Tibial artery (tissue), 4 donors: Measurements from ENCODE around the gene PAFAH2.
"Not testable (repeated sequence)": the region's sequence is repeated elsewhere in the genome, so short reads cannot be mapped to it uniquely, and the experiment has no call there.

ENCODE experiments used
- DNase-seq, 2 donors: peaks; one replicate each; pipeline ENCODE4 v3.0.0-alpha.2; 2019
- H3K27ac ChIP-seq, 2 donors: fragments of 200-600 bp; sonication (generic) in 1 of 2; 1 replicate in 1 of 2; 2 replicates in 1 of 2; pipeline ENCODE4 v1.5.1; 2018 to 2019; ENCODE audit warnings: mild to moderate bottlenecking in 1 of 2
- H3K27me3 ChIP-seq, 2 donors: fragments of 200-600 bp; sonication (generic) in 1 of 2; one replicate each; pipeline versions ENCODE4 v1.5.1 to v1.6.0; 2016 to 2019
- H3K36me3 ChIP-seq, 3 donors: fragments of 200-600 bp; sonication (generic) in 2 of 3; one replicate each; pipeline ENCODE4 v1.5.1; 2016 to 2019; ENCODE audit warnings: mild to moderate bottlenecking in 2 of 3
- H3K4me1 ChIP-seq, 4 donors: fragments of 200-600 bp; sonication (generic) in 2 of 4; 1 replicate in 3 of 4; 2 replicates in 1 of 4; pipeline ENCODE4 v1.5.1; 2016 to 2019
- H3K4me3 ChIP-seq, 2 donors: fragments of 200-600 bp; sonication (generic) in 1 of 2; 1 replicate in 1 of 2; 2 replicates in 1 of 2; pipeline ENCODE4 v1.5.1; 2018 to 2019; ENCODE audit warnings: mild to moderate bottlenecking in 2 of 2
- H3K9me3 ChIP-seq, 3 donors: fragments of 200-600 bp; sonication (generic) in 1 of 3; one replicate each; pipeline ENCODE4 v1.5.1; 2016 to 2019
- CTCF ChIP-seq, 2 experiments: fragments of 200-600 bp in 1 of 2; fragments of 450-650 bp in 1 of 2; IDR thresholded peaks; one replicate each; pipeline ENCODE4 v1.5.1; 2017 to 2019; ENCODE audit warnings: antibody characterized with exemption in 2 of 2, mild to moderate bottlenecking in 1 of 2, moderate library complexity in 1 of 2
- intact Hi-C: fragments of 100-400 bp; cut with DNase I; formaldehyde crosslinking; loops from one replicate; pipeline ENCODE4 v1.15.0; 2023; ENCODE audit warnings: low total_unique reads

PAFAH2 gene

GRCh38 chr1:25948641-25949040 lies 49.2 kb downstream of the PAFAH2 start:
- H3K36me3 ChIP-seq: no peaks in the 10 kb centered on the region
- intact Hi-C loops: no loop called here

GRCh38 chr1:25947027-25947426 lies 50.8 kb downstream of the PAFAH2 start:
- Histone ChIP-seq H3K9me3 (peaks cover 0 to 7% (median 0%) of the 10 kb centered on the region in 3 donors), H3K4me1 (no peaks in the 10 kb centered on the region), H3K4me3 (no peak overlapping the region), H3K27me3 (peaks cover 0 to 6% of the 10 kb centered on the region in 2 donors), H3K36me3 (no peaks in the 10 kb centered on the region), H3K27ac (no peak overlapping the region)
- no peak for DNase-seq
- intact Hi-C loops: no loop called here
- TF ChIP-seq CTCF (IDR thresholded peaks at IDR 0.05): no peak

More at GRCh38 chr1:25948641-25949040, 49.2 kb downstream of the PAFAH2 start:
- H3K9me3 ChIP-seq: peaks cover 0 to 6% (median 0%) of the 10 kb centered on the region in 3 donors
- no peak for DNase-seq
- no peak overlapping the region for H3K27ac ChIP-seq
- no peak for TF ChIP-seq CTCF (IDR thresholded peaks at IDR 0.05)
- H3K4me3 ChIP-seq: no peak overlapping the region
- peaks cover 0 to 6% of the 10 kb centered on the region in 2 donors for H3K27me3 ChIP-seq
- no peaks in the 10 kb centered on the region for H3K4me1 ChIP-seq

GRCh38 chr1:25945761-25946160 lies 52.1 kb downstream of the PAFAH2 start:
- H3K27ac ChIP-seq: no peak overlapping the region
- no peak for TF ChIP-seq CTCF (IDR thresholded peaks at IDR 0.05)
- peaks cover 0 to 7% (median 0%) of the 10 kb centered on the region in 3 donors for H3K9me3 ChIP-seq
- H3K36me3 ChIP-seq: no peaks in the 10 kb centered on the region
- H3K4me1 ChIP-seq: no peaks in the 10 kb centered on the region
- no peak for DNase-seq
- H3K27me3 ChIP-seq: no peaks in the 10 kb centered on the region
- intact Hi-C loops: no loop called here
- H3K4me3 ChIP-seq: no peak overlapping the region

- no peaks in the 10 kb centered on the region for H3K27me3 ChIP-seq
- peaks cover 0 to 7% (median 0%) of the 10 kb centered on the region in 3 donors for H3K9me3 ChIP-seq
- H3K36me3 ChIP-seq: no peaks in the 10 kb centered on the region
- no peak for TF ChIP-seq CTCF (IDR thresholded peaks at IDR 0.05)
- DNase-seq: no peak
- intact Hi-C loops: no loop called here
- no peak overlapping the region for H3K27ac ChIP-seq
- H3K4me3 ChIP-seq: no peak overlapping the region
- H3K4me1 ChIP-seq: no peaks in the 10 kb centered on the region
Measured at GRCh38 chr1:25944986-25945385, 52.9 kb downstream of the PAFAH2 start.

GRCh38 chr1:25943511-25943910 lies 54.4 kb downstream of the PAFAH2 start:
- DNase-seq, H3K36me3 ChIP-seq, intact Hi-C loops, H3K9me3 ChIP-seq, H3K4me3 ChIP-seq, H3K27me3 ChIP-seq, H3K27ac ChIP-seq, H3K4me1 ChIP-seq: not testable (repeated sequence)

GRCh38 chr1:25936947-25937346 lies 60.9 kb downstream of the PAFAH2 start:
- no peak for TF ChIP-seq CTCF (IDR thresholded peaks at IDR 0.05)
- H3K36me3 ChIP-seq: no peaks in the 10 kb centered on the region
- H3K9me3 ChIP-seq: no peaks in the 10 kb centered on the region
- intact Hi-C loops: no loop called here
- H3K27ac ChIP-seq: no peak overlapping the region
- H3K4me1 ChIP-seq: no peaks in the 10 kb centered on the region
- H3K4me3 ChIP-seq: no peak overlapping the region
- H3K27me3 ChIP-seq: no peaks in the 10 kb centered on the region
- no peak for DNase-seq
